ENCODE measurements around the gene C2CD2. TPM values are rescaled to one million over a fixed set of nuclear protein-coding genes. Genes with fewer than 3 reads are reported as not detected.

The C2CD2 gene
- total and polyA plus RNA-seq, 2 donors (not counting 3 experiments of a cell fraction or from before 2014, with no cell fraction given), result 32.6 to 41.2 TPM

DNA sequence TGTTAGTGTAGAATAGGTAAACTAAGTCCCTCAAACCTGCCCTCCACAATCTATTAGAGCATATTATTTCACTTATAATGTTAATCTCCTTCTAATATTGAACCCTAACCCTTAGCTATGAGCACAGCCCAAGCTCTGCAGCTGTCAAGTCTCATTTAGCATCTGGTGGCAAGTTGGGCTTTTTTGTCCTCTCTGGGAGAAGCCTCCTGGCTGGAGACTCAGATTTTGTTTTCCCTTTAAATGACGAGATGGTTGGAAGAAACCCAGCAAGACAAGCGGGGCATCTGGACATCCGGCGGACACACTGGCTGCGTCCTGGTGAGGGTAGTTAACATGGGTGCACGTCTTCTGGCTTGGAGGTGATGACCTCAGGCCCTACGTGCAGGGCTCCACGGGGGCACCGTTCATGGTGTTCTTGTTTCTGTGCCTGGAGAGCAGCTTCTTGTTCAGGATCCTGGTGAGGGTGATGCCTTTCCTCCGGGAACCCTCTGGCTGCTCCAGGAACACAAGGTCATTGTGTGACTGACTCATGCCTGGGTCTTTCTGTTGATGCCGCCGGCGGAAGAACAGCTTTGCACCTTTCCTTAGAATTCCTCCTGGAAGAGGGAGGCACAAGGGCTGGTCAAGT, 65.0 kb downstream of the C2CD2 start:
- peaks cover 0 to 11% of the 10 kb centered on the region in 2 experiments for H3K36me3 ChIP-seq (ENCODE audit: control insufficient read depth in 2 of 2, extremely low read depth in 1 of 2, insufficient read depth in 2 of 2, low read length in 2 of 2)

DNA sequence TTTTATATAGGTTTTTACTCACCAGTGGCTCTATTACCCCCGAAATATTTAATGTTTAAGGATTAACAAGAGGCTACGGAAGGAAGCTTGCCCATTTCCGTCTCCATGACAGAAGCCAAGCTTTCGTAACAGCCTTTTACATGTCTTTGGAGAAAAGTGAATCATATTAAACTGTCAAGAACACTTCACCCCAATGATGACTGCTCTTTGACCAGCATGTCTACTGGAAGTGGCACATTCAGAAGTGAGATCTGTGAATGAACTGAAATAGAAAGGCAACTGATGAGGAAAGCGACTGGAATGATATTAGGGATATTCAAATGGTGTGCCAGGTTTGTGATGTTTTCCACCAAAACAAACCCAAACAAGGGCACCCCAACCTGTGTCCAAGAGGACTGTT, 66.2 kb downstream of the C2CD2 start:
- POLR2A ChIA-PET, result no interaction called here
- peaks cover 0 to 10% of the 10 kb centered on the region in 2 experiments for H3K36me3 ChIP-seq (ENCODE audit: control insufficient read depth in 2 of 2, extremely low read depth in 1 of 2, insufficient read depth in 2 of 2, low read length in 2 of 2)
- no peaks in the 10 kb centered on the region for H3K9me3 ChIP-seq (replicated peaks; ENCODE audit: control insufficient read depth, insufficient read depth, low read length)
- no peaks in the 10 kb centered on the region for H3K27me3 ChIP-seq (ENCODE audit: control insufficient read depth in 2 of 2, insufficient read depth in 2 of 2, low read length in 2 of 2)
- dilution Hi-C loops (cut with MboI; ENCODE audit: extremely low pct_ligation_motif_present, low sequenced_read_pairs), result no loop called here
- H3K9ac ChIP-seq (replicated peaks; ENCODE audit: extremely low read depth, insufficient read depth, low read length), result no peak overlapping the region
- no peaks in the 10 kb centered on the region for H4K20me1 ChIP-seq (replicated peaks; ENCODE audit: control insufficient read depth, extremely low read depth, insufficient read depth, low read length)
- BruUV-seq (replicated peaks), result no TSS peak
- CTCF ChIA-PET, result no interaction called here
- no peak overlapping the region for H2AFZ ChIP-seq (ENCODE audit: low read depth, low read length)
- TF ChIP-seq, protein P1, sequence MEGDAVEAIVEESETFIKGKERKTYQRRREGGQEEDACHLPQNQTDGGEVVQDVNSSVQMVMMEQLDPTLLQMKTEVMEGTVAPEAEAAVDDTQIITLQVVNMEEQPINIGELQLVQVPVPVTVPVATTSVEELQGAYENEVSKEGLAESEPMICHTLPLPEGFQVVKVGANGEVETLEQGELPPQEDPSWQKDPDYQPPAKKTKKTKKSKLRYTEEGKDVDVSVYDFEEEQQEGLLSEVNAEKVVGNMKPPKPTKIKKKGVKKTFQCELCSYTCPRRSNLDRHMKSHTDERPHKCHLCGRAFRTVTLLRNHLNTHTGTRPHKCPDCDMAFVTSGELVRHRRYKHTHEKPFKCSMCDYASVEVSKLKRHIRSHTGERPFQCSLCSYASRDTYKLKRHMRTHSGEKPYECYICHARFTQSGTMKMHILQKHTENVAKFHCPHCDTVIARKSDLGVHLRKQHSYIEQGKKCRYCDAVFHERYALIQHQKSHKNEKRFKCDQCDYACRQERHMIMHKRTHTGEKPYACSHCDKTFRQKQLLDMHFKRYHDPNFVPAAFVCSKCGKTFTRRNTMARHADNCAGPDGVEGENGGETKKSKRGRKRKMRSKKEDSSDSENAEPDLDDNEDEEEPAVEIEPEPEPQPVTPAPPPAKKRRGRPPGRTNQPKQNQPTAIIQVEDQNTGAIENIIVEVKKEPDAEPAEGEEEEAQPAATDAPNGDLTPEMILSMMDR (IDR thresholded peaks at IDR 0.05; ENCODE audit: extremely low read depth in 1 of 2, insufficient read depth in 1 of 2, low read depth in 1 of 2, low read length in 2 of 2), result no peak
- TF ChIP-seq MYC (IDR thresholded peaks at IDR 0.05; ENCODE audit: low read depth, low read length), result no peak
- no peak for TF ChIP-seq EZH2 (IDR thresholded peaks at IDR 0.05; ENCODE audit: borderline replicate concordance, low read depth, low read length, severe bottlenecking)
- no peak for TF ChIP-seq JUN (IDR thresholded peaks at IDR 0.05; ENCODE audit: borderline replicate concordance, insufficient read depth, insufficient read length, low read depth)
- no peak for TF ChIP-seq GATA2 (IDR thresholded peaks at IDR 0.05; ENCODE audit: insufficient read depth, insufficient read length, low read depth, low read length)
- no peak for TF ChIP-seq POLR2A (IDR thresholded peaks at IDR 0.05; ENCODE audit: low read depth, low read length)
- TF ChIP-seq FOS (IDR thresholded peaks at IDR 0.05; ENCODE audit: borderline replicate concordance, insufficient read depth, low read length), result no peak
- TF ChIP-seq, protein P2, sequence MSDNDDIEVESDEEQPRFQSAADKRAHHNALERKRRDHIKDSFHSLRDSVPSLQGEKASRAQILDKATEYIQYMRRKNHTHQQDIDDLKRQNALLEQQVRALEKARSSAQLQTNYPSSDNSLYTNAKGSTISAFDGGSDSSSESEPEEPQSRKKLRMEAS (IDR thresholded peaks at IDR 0.05; ENCODE audit: insufficient read depth, insufficient read length), result no peak
- no peaks in the 10 kb centered on the region for H3K79me2 ChIP-seq (ENCODE audit: control insufficient read depth, insufficient read depth, low read length)
- intact Hi-C loops (cut with micrococcal nuclease), result no loop called here
- DNase-seq (ENCODE audit: low read depth, low spot score) (no peak), FAIRE-seq (no peak)
- H3K27ac ChIP-seq (ENCODE audit: insufficient read depth, low read depth, low read length), result no peak overlapping the region
- H3K4me3 ChIP-seq (replicated peaks in 1 of 3; ENCODE audit: insufficient read depth in 1 of 3, low read depth in 1 of 3, low read length in 3 of 3), result no peak overlapping the region
- H3K9me1 ChIP-seq (replicated peaks; ENCODE audit: control insufficient read depth, extremely low read depth, insufficient read depth, low read length), result no peaks in the 10 kb centered on the region
- peaks cover 3% of the 10 kb centered on the region for H3K4me1 ChIP-seq (ENCODE audit: control insufficient read depth, extremely low read depth, insufficient read depth, low read length)
- H3K4me2 ChIP-seq (ENCODE audit: insufficient read depth, low read length), result no peak overlapping the region

More for the DNA sequence above, 65.0 kb downstream of the C2CD2 start:
- dilution Hi-C loops (cut with MboI; ENCODE audit: extremely low pct_ligation_motif_present, low sequenced_read_pairs), result no loop called here
- CTCF ChIA-PET, result interaction anchor here (1.0 to 1.6 kb wide), 4 partner anchors 35 to 228 kb away, joined by 3 to 4 read pairs (median 4); no protein-coding TSS in a partner anchor
- Histone ChIP-seq H3K9me3 (replicated peaks; ENCODE audit: control insufficient read depth, insufficient read depth, low read length) (no peaks in the 10 kb centered on the region), H3K4me1 (ENCODE audit: control insufficient read depth, extremely low read depth, insufficient read depth, low read length) (peaks cover 3% of the 10 kb centered on the region), H3K9me1 (replicated peaks; ENCODE audit: control insufficient read depth, extremely low read depth, insufficient read depth, low read length) (no peaks in the 10 kb centered on the region), H3K27me3 (ENCODE audit: control insufficient read depth in 2 of 2, insufficient read depth in 2 of 2, low read length in 2 of 2) (no peaks in the 10 kb centered on the region), H3K79me2 (ENCODE audit: control insufficient read depth, insufficient read depth, low read length) (no peaks in the 10 kb centered on the region), H2AFZ (ENCODE audit: low read depth, low read length) (no peak overlapping the region), H3K27ac (ENCODE audit: insufficient read depth, low read depth, low read length) (peak overlapping the region; percentile 19), H4K20me1 (replicated peaks; ENCODE audit: control insufficient read depth, extremely low read depth, insufficient read depth, low read length) (no peaks in the 10 kb centered on the region), H3K4me2 (ENCODE audit: insufficient read depth, low read length) (no peak overlapping the region), H3K4me3 (replicated peaks in 1 of 3; ENCODE audit: insufficient read depth in 1 of 3, low read depth in 1 of 3, low read length in 3 of 3) (no peak overlapping the region), H3K9ac (replicated peaks; ENCODE audit: extremely low read depth, insufficient read depth, low read length) (no peak overlapping the region)
- intact Hi-C loops (cut with micrococcal nuclease), result no loop called here
- TF ChIP-seq, protein P1 (IDR thresholded peaks at IDR 0.05; ENCODE audit: extremely low read depth in 1 of 2, insufficient read depth in 1 of 2, low read depth in 1 of 2, low read length in 2 of 2), result no peak
- no peak for TF ChIP-seq GATA2 (IDR thresholded peaks at IDR 0.05; ENCODE audit: insufficient read depth, insufficient read length, low read depth, low read length)
- BruUV-seq (replicated peaks), result no TSS peak
- peak; percentile 6 for DNase-seq (ENCODE audit: low read depth, low spot score)
- peak; percentile 82 for FAIRE-seq
- POLR2A ChIA-PET, result no interaction called here

Measured in endothelial cell of umbilical vein (primary cell).